HEK293 (cell line): ENCODE measurements around the gene ARPC5L.
A peak's percentile ranks its signal among the peaks of the same experiment; 100 is the strongest.

ENCODE experiments used
- GLI2 ChIP-seq: fragments of 450-650 bp; formaldehyde crosslinking; IDR thresholded peaks from 2 replicates; pipeline ENCODE4; 2017; ENCODE audit warnings: missing biosample characterization, missing genetic modification characterization, low read depth, borderline replicate concordance
- REPIN1 ChIP-seq: fragments of 450-650 bp; formaldehyde crosslinking; IDR thresholded peaks from 2 replicates; pipeline ENCODE4 v1.5.1; 2017; ENCODE audit warnings: missing biosample characterization, missing genetic modification characterization, low read depth
- ZBTB17 ChIP-seq: fragments of 450-650 bp; formaldehyde crosslinking; IDR thresholded peaks from 2 replicates; pipeline ENCODE4 v1.5.1; 2016; ENCODE audit warnings: missing biosample characterization, missing genetic modification characterization
- ZBTB49 ChIP-seq: fragments of 450-650 bp; formaldehyde crosslinking; IDR thresholded peaks from 2 replicates; pipeline ENCODE4 v1.5.1; 2016; ENCODE audit warnings: missing biosample characterization, missing genetic modification characterization, low read depth
- ZNF132 ChIP-seq: fragments of 450-650 bp; formaldehyde crosslinking; IDR thresholded peaks from 2 replicates; pipeline ENCODE4 v1.5.1; 2017; ENCODE audit warnings: missing biosample characterization, missing genetic modification characterization, borderline replicate concordance
- ZNF138 ChIP-seq: fragments of 450-650 bp; formaldehyde crosslinking; IDR thresholded peaks from 2 replicates; pipeline ENCODE4 v1.5.1; 2016; ENCODE audit warnings: missing biosample characterization, missing genetic modification characterization, borderline replicate concordance
- ZNF146 ChIP-seq: fragments of 450-650 bp; formaldehyde crosslinking; IDR thresholded peaks from 2 replicates; pipeline ENCODE4 v1.5.1; 2016; ENCODE audit warnings: missing biosample characterization, missing genetic modification characterization
- ZNF248 ChIP-seq: fragments of 450-650 bp; formaldehyde crosslinking; IDR thresholded peaks from 2 replicates; pipeline ENCODE4 v1.5.1; 2017; ENCODE audit warnings: missing biosample characterization, missing genetic modification characterization
- ZNF324 ChIP-seq: fragments of 450-650 bp; formaldehyde crosslinking; IDR thresholded peaks from 2 replicates; pipeline ENCODE4 v1.5.1; 2016; ENCODE audit warnings: missing biosample characterization, missing genetic modification characterization
- ZNF433 ChIP-seq: fragments of 450-650 bp; formaldehyde crosslinking; IDR thresholded peaks from 2 replicates; pipeline ENCODE4 v1.5.1; 2016; ENCODE audit warnings: missing biosample characterization, missing genetic modification characterization, low read depth
- ZNF530 ChIP-seq: fragments of 450-650 bp; formaldehyde crosslinking; IDR thresholded peaks from 2 replicates; pipeline ENCODE4 v1.5.1; 2016; ENCODE audit warnings: low read depth, missing biosample characterization, missing genetic modification characterization
- ZNF768 ChIP-seq: fragments of 450-650 bp; formaldehyde crosslinking; IDR thresholded peaks from 2 replicates; pipeline ENCODE4 v1.5.1; 2018; ENCODE audit warnings: missing biosample characterization, mild to moderate bottlenecking, missing genetic modification characterization
- ZNF843 ChIP-seq: fragments of 450-650 bp; formaldehyde crosslinking; IDR thresholded peaks from 2 replicates; pipeline ENCODE4 v1.5.1; 2016; ENCODE audit warnings: missing biosample characterization, missing genetic modification characterization
- TF ChIP-seq, protein P1 (sequence below): fragments of 450-650 bp; formaldehyde crosslinking; IDR thresholded peaks from 2 replicates; pipeline ENCODE4 v1.5.1; 2016; ENCODE audit warnings: missing biosample characterization, missing genetic modification characterization, borderline replicate concordance
- TF ChIP-seq, protein P2 (sequence below): fragments of 450-650 bp; formaldehyde crosslinking; IDR thresholded peaks from 2 replicates; pipeline ENCODE4 v1.5.1; 2016; ENCODE audit warnings: missing biosample characterization, missing genetic modification characterization
- TF ChIP-seq, protein P3 (sequence below): fragments of 450-650 bp; formaldehyde crosslinking; IDR thresholded peaks from 2 replicates; pipeline ENCODE4 v1.5.1; 2016; ENCODE audit warnings: missing biosample characterization, missing genetic modification characterization, borderline replicate concordance
- TF ChIP-seq, protein P4 (sequence below): fragments of 450-650 bp; formaldehyde crosslinking; conservative IDR thresholded peaks from 2 replicates; pipeline ENCODE4 v1.5.1; 2016; ENCODE audit warnings: low read depth, missing biosample characterization, missing genetic modification characterization
- TF ChIP-seq, protein P5 (sequence below): fragments of 450-650 bp; IDR thresholded peaks from 2 replicates; pipeline ENCODE4 v1.5.1; 2018; ENCODE audit warnings: missing biosample characterization, mild to moderate bottlenecking, missing genetic modification characterization
- TF ChIP-seq, protein P6 (sequence below): fragments of 450-650 bp; formaldehyde crosslinking; IDR thresholded peaks from 2 replicates; pipeline ENCODE4 v1.5.1; 2016; ENCODE audit warnings: missing biosample characterization, missing genetic modification characterization

The ARPC5L gene

DNA sequence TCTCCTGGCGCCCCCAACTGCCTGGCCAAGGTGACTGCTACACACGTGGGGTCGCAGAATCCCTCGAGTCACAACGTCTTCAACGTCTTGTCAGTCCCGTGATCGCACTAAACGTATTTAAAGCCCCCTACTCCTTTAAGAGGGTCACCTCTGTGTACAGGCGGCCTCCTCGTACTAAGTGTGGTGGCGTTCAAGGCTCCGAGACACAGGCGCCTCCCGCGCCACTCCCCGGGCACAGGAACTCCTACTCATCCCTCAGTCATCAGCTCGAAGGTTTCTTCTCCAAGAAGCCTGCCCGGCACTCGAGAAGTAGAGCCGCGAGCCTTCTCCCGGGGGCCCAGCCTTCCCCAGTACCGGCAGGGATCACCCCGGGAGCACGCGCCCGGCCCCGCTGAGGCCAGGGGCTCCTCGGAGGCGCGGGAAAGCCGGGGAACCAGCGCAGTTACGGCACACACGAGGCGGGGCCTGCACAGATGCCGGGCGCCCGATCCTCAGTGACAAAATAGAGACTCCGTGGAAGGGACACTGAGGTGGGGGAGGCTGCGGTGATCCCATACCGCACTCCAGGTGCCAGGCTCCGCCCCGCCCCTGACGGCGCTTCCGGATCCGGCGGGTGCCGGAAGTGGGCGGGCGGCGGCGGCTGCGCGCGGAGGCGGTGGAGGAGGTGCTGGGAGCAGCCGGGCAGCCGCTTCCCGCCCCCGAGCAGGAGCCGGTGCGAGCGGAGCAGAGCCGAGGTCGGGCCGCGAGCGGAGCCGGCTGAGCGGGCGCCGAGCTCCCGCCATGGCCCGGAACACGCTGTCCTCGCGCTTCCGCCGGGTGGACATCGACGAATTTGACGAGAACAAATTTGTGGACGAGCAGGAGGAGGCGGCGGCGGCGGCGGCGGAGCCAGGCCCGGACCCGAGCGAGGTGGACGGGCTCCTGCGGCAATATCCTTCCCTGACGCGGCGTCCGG, 6.9 kb downstream of the ARPC5L start (continued):
- TF ChIP-seq ZBTB49 (tag by site-specific recombination) (no peak), GLI2 (tag by site-specific recombination) (no peak), ZNF146 (tag by site-specific recombination) (no peak), ZNF132 (no peak), ZNF248 (tag by site-specific recombination) (no peak), ZBTB17 (peak; percentile 74), REPIN1 (tag by site-specific recombination) (no peak), ZNF138 (tag by site-specific recombination) (no peak), ZNF843 (tag by site-specific recombination) (no peak), ZNF768 (no peak), ZNF433 (tag by site-specific recombination) (no peak), ZNF530 (tag by site-specific recombination) (no peak), ZNF324 (tag by site-specific recombination) (no peak)
- TF ChIP-seq, protein P1, sequence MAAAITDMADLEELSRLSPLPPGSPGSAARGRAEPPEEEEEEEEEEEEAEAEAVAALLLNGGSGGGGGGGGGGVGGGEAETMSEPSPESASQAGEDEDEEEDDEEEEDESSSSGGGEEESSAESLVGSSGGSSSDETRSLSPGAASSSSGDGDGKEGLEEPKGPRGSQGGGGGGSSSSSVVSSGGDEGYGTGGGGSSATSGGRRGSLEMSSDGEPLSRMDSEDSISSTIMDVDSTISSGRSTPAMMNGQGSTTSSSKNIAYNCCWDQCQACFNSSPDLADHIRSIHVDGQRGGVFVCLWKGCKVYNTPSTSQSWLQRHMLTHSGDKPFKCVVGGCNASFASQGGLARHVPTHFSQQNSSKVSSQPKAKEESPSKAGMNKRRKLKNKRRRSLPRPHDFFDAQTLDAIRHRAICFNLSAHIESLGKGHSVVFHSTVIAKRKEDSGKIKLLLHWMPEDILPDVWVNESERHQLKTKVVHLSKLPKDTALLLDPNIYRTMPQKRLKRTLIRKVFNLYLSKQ (tag by site-specific recombination) = no peak
- TF ChIP-seq, protein P2, sequence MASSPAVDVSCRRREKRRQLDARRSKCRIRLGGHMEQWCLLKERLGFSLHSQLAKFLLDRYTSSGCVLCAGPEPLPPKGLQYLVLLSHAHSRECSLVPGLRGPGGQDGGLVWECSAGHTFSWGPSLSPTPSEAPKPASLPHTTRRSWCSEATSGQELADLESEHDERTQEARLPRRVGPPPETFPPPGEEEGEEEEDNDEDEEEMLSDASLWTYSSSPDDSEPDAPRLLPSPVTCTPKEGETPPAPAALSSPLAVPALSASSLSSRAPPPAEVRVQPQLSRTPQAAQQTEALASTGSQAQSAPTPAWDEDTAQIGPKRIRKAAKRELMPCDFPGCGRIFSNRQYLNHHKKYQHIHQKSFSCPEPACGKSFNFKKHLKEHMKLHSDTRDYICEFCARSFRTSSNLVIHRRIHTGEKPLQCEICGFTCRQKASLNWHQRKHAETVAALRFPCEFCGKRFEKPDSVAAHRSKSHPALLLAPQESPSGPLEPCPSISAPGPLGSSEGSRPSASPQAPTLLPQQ = 0 out of 2 replicates have a peak, but pooled peaks have one; percentile 27
- TF ChIP-seq, protein P3, sequence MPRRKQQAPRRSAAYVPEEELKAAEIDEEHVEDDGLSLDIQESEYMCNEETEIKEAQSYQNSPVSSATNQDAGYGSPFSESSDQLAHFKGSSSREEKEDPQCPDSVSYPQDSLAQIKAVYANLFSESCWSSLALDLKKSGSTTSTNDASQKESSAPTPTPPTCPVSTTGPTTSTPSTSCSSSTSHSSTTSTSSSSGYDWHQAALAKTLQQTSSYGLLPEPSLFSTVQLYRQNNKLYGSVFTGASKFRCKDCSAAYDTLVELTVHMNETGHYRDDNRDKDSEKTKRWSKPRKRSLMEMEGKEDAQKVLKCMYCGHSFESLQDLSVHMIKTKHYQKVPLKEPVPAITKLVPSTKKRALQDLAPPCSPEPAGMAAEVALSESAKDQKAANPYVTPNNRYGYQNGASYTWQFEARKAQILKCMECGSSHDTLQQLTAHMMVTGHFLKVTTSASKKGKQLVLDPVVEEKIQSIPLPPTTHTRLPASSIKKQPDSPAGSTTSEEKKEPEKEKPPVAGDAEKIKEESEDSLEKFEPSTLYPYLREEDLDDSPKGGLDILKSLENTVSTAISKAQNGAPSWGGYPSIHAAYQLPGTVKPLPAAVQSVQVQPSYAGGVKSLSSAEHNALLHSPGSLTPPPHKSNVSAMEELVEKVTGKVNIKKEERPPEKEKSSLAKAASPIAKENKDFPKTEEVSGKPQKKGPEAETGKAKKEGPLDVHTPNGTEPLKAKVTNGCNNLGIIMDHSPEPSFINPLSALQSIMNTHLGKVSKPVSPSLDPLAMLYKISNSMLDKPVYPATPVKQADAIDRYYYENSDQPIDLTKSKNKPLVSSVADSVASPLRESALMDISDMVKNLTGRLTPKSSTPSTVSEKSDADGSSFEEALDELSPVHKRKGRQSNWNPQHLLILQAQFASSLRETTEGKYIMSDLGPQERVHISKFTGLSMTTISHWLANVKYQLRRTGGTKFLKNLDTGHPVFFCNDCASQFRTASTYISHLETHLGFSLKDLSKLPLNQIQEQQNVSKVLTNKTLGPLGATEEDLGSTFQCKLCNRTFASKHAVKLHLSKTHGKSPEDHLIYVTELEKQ (tag by site-specific recombination) = no peak
- TF ChIP-seq, protein P4, sequence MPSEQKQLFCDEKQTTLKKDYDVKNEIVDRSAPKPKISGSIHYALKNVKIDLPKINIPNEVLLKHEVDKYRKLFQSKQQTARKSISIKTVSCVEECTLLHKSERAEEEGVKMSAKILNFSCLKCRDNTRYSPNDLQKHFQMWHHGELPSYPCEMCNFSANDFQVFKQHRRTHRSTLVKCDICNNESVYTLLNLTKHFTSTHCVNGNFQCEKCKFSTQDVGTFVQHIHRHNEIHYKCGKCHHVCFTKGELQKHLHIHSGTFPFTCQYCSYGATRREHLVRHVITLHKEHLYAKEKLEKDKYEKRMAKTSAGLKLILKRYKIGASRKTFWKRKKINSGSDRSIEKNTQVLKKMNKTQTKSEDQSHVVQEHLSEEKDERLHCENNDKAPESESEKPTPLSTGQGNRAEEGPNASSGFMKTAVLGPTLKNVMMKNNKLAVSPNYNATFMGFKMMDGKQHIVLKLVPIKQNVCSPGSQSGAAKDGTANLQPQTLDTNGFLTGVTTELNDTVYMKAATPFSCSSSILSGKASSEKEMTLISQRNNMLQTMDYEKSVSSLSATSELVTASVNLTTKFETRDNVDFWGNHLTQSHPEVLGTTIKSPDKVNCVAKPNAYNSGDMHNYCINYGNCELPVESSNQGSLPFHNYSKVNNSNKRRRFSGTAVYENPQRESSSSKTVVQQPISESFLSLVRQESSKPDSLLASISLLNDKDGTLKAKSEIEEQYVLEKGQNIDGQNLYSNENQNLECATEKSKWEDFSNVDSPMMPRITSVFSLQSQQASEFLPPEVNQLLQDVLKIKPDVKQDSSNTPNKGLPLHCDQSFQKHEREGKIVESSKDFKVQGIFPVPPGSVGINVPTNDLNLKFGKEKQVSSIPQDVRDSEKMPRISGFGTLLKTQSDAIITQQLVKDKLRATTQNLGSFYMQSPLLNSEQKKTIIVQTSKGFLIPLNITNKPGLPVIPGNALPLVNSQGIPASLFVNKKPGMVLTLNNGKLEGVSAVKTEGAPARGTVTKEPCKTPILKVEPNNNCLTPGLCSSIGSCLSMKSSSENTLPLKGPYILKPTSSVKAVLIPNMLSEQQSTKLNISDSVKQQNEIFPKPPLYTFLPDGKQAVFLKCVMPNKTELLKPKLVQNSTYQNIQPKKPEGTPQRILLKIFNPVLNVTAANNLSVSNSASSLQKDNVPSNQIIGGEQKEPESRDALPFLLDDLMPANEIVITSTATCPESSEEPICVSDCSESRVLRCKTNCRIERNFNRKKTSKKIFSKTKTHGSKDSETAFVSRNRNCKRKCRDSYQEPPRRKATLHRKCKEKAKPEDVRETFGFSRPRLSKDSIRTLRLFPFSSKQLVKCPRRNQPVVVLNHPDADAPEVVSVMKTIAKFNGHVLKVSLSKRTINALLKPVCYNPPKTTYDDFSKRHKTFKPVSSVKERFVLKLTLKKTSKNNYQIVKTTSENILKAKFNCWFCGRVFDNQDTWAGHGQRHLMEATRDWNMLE (tag by site-specific recombination) = no peak; the same call in 1 of the 2 replicates
- TF ChIP-seq, protein P5, sequence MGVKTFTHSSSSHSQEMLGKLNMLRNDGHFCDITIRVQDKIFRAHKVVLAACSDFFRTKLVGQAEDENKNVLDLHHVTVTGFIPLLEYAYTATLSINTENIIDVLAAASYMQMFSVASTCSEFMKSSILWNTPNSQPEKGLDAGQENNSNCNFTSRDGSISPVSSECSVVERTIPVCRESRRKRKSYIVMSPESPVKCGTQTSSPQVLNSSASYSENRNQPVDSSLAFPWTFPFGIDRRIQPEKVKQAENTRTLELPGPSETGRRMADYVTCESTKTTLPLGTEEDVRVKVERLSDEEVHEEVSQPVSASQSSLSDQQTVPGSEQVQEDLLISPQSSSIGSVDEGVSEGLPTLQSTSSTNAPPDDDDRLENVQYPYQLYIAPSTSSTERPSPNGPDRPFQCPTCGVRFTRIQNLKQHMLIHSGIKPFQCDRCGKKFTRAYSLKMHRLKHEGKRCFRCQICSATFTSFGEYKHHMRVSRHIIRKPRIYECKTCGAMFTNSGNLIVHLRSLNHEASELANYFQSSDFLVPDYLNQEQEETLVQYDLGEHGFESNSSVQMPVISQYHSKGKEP (tag by site-specific recombination) = no peak
- TF ChIP-seq, protein P6, sequence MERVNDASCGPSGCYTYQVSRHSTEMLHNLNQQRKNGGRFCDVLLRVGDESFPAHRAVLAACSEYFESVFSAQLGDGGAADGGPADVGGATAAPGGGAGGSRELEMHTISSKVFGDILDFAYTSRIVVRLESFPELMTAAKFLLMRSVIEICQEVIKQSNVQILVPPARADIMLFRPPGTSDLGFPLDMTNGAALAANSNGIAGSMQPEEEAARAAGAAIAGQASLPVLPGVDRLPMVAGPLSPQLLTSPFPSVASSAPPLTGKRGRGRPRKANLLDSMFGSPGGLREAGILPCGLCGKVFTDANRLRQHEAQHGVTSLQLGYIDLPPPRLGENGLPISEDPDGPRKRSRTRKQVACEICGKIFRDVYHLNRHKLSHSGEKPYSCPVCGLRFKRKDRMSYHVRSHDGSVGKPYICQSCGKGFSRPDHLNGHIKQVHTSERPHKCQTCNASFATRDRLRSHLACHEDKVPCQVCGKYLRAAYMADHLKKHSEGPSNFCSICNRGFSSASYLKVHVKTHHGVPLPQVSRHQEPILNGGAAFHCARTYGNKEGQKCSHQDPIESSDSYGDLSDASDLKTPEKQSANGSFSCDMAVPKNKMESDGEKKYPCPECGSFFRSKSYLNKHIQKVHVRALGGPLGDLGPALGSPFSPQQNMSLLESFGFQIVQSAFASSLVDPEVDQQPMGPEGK = peak; percentile 78
